Neural crest cell (in vitro differentiated cells): ENCODE data around the gene PEX11A. TPM values are rescaled to one million over a fixed set of nuclear protein-coding genes. Genes with fewer than 3 reads are reported as not detected.

Experiments
- DNase-seq: peaks from one replicate; pipeline ENCODE4 v3.0.0; 2021; ENCODE audit warnings: low read depth, mixed read lengths, low spot score
- H3K27ac Mint-ChIP-seq: one replicate; pipeline ENCODE4 v1.8.0; 2021; ENCODE audit warnings: mild to moderate bottlenecking, mixed read lengths; ENCODE audit not compliant: unreplicated experiment
- H3K27me3 Mint-ChIP-seq: 2 replicates; pipeline ENCODE4 v1.8.0; 2021; ENCODE audit warnings: low read depth, mild to moderate bottlenecking, mixed read lengths
- H3K36me3 Mint-ChIP-seq: 2 replicates; pipeline ENCODE4 v1.8.0; 2021; ENCODE audit warnings: low read depth, mild to moderate bottlenecking, mixed read lengths
- H3K4me1 Mint-ChIP-seq: 2 replicates; pipeline ENCODE4 v1.8.0; 2021; ENCODE audit warnings: mixed read lengths
- H3K4me3 Mint-ChIP-seq: one replicate; pipeline ENCODE4 v1.8.0; 2021; ENCODE audit warnings: mild to moderate bottlenecking, mixed read lengths
- H3K9me3 Mint-ChIP-seq: 2 replicates; pipeline ENCODE4 v1.8.0; 2021; ENCODE audit warnings: mixed read lengths
- total RNA-seq: library from RNA; stranded (reverse); gene quantifications from 2 replicates; pipeline ENCODE4 v1.2.1, GENCODE V29; 2021
- TF ChIP-seq, protein P1 (sequence below): fragments of 200-600 bp; sonication (generic); conservative IDR thresholded peaks from 2 replicates; pipeline ENCODE4 v1.5.0; 2021; ENCODE audit warnings: antibody characterized with exemption, mild to moderate bottlenecking

Gene PEX11A
- total RNA-seq, 1 donor from 2014 or later = 7.9 TPM

DNA sequence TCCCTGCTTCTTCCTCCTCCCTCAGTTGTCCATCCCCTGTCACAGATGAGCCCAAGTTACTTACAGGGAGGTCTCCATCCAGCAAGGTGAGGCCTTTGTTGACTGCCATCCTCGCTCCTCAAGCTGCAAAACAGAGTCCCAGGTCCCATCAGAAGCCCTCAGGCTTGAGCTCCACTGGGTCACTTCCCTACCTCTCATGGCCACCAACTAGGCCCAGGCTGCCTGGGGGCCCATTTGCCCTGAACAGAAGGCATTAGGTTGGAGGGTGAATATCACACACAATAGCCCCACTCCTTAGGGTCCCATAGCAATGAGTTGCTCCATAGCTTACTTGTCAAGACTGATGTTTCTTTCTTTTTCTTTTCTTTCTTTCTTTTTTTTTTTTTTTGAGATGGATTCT is 13.2 kb downstream of the PEX11A start:
- no peak for DNase-seq
- TF ChIP-seq, protein P1, sequence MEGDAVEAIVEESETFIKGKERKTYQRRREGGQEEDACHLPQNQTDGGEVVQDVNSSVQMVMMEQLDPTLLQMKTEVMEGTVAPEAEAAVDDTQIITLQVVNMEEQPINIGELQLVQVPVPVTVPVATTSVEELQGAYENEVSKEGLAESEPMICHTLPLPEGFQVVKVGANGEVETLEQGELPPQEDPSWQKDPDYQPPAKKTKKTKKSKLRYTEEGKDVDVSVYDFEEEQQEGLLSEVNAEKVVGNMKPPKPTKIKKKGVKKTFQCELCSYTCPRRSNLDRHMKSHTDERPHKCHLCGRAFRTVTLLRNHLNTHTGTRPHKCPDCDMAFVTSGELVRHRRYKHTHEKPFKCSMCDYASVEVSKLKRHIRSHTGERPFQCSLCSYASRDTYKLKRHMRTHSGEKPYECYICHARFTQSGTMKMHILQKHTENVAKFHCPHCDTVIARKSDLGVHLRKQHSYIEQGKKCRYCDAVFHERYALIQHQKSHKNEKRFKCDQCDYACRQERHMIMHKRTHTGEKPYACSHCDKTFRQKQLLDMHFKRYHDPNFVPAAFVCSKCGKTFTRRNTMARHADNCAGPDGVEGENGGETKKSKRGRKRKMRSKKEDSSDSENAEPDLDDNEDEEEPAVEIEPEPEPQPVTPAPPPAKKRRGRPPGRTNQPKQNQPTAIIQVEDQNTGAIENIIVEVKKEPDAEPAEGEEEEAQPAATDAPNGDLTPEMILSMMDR = no peak
- H3K36me3 Mint-ChIP-seq = no peaks in the 10 kb centered on the region
- no peak overlapping the region for H3K4me3 Mint-ChIP-seq
- H3K9me3 Mint-ChIP-seq = no peaks in the 10 kb centered on the region
- H3K4me1 Mint-ChIP-seq = peaks cover 5% of the 10 kb centered on the region
- H3K27ac Mint-ChIP-seq = no peak overlapping the region
- no peaks in the 10 kb centered on the region for H3K27me3 Mint-ChIP-seq

DNA sequence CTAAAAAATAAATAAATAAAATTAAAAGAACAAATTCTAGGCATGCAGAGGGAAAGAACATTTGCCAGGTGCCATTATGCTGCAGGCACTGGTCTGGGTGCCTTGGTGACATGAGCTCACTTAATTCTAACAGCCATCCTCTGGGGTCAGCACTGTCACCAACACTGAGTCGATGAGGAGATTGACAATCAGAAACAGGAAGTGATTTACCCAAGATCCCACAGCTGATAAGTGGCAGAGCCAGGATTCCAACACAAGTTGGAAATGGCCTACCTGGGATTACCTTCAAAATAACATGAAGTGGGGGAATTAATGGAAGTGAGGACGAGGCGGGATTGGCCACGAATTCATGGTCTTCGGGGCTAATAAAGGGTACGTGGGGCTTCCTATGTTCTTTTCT is 14.9 kb downstream of the PEX11A start:
- DNase-seq = no peak
- Mint-ChIP-seq H3K9me3 (no peaks in the 10 kb centered on the region), H3K4me3 (no peak overlapping the region), H3K4me1 (peaks cover 5% of the 10 kb centered on the region), H3K36me3 (no peaks in the 10 kb centered on the region), H3K27me3 (no peaks in the 10 kb centered on the region), H3K27ac (no peak overlapping the region)
- TF ChIP-seq, protein P1 = no peak

GRCh38 chr15:89674526-89674925 is 16.0 kb downstream of the PEX11A start:
- DNase-seq = no peak
- Mint-ChIP-seq H3K4me1 (peaks cover 5% of the 10 kb centered on the region), H3K27ac (no peak overlapping the region), H3K9me3 (no peaks in the 10 kb centered on the region), H3K4me3 (no peak overlapping the region), H3K36me3 (no peaks in the 10 kb centered on the region), H3K27me3 (no peaks in the 10 kb centered on the region)
- TF ChIP-seq, protein P1 = no peak

- Mint-ChIP-seq H3K36me3 (no peaks in the 10 kb centered on the region), H3K27ac (no peak overlapping the region), H3K27me3 (no peaks in the 10 kb centered on the region), H3K4me3 (no peak overlapping the region), H3K9me3 (no peaks in the 10 kb centered on the region), H3K4me1 (no peaks in the 10 kb centered on the region)
- TF ChIP-seq, protein P1 = peak; percentile 68
- DNase-seq = peak; percentile 44
Measured at GRCh38 chr15:89673165-89673512, 17.4 kb downstream of the PEX11A start.

- Mint-ChIP-seq H3K27me3 (no peaks in the 10 kb centered on the region), H3K4me3 (no peak overlapping the region), H3K36me3 (no peaks in the 10 kb centered on the region), H3K27ac (no peak overlapping the region), H3K4me1 (no peaks in the 10 kb centered on the region), H3K9me3 (no peaks in the 10 kb centered on the region)
- TF ChIP-seq, protein P1 = no peak
- DNase-seq = no peak
Measured at GRCh38 chr15:89672221-89673164, 18.1 kb downstream of the PEX11A start.
